ENCODE measurements around the gene DLGAP1.

DNA sequence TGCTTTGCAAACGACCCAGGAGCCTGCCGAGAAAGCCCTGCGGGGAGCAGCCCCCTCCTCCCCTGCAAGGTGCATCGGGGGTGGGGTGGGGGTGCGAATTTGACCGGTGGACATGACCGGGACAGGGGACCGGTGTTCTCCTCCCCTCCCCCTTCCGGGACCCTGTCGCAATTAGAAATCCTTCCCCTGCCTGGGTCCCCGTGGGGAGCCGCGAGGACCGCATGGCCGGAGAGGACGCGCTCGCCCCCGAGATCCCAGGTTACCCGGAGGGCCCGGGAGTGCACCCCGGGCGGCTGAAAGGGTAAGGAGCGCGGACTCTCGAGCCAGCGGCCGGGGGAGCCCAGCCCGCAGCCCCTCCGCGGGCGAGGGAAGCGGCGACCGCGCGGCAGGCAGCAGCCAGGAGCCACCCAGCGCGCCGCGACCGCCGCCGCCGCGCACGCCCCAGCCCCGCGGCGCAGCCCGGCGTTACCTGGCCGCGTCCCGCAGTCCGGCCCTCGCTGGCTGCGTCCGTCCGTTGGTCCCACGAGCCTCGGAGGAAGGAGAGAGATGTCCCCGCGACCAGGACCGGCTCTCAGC, 482 bp downstream of the DLGAP1 start:
- TF ChIP-seq, protein P1, sequence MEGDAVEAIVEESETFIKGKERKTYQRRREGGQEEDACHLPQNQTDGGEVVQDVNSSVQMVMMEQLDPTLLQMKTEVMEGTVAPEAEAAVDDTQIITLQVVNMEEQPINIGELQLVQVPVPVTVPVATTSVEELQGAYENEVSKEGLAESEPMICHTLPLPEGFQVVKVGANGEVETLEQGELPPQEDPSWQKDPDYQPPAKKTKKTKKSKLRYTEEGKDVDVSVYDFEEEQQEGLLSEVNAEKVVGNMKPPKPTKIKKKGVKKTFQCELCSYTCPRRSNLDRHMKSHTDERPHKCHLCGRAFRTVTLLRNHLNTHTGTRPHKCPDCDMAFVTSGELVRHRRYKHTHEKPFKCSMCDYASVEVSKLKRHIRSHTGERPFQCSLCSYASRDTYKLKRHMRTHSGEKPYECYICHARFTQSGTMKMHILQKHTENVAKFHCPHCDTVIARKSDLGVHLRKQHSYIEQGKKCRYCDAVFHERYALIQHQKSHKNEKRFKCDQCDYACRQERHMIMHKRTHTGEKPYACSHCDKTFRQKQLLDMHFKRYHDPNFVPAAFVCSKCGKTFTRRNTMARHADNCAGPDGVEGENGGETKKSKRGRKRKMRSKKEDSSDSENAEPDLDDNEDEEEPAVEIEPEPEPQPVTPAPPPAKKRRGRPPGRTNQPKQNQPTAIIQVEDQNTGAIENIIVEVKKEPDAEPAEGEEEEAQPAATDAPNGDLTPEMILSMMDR (IDR thresholded peaks at IDR 0.05), result no peak
- no peak for TF ChIP-seq POLR2A (IDR thresholded peaks at IDR 0.05)

Data from testis (tissue), 2 donors.